ENCODE measurements around the gene ZNG1A.
"Not testable (repeated sequence)": the region's sequence is repeated elsewhere in the genome, so short reads cannot be mapped to it uniquely, and the experiment has no call there.

The ZNG1A gene

GRCh38 chr9:178140-178825 lies 573 bp downstream of the ZNG1A start:
- not testable (repeated sequence) for DNase-seq (ENCODE audit: low spot score)

- not testable (repeated sequence) for DNase-seq (ENCODE audit: low spot score)
Measured at GRCh38 chr9:169757-170156, 9.1 kb downstream of the ZNG1A start.

DNA sequence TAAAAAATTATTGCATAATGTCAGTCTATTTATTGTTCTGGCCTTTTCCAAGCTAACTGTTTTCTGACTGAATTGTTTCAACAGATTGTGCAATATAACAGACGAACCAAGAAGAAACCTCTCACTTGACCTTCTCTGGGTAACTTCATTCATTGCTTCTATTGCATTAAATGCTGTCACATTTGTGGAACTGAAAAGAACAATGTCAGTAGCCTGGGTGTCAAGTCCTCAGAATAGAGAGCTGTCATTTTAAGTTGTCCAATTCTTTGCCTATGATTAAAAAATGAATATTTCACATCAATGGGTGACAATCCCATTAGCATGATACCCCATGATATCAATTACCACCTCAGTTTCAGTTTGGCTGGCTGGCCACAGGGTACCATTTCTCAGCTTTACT lies 19.0 kb downstream of the ZNG1A start:
- not testable (repeated sequence) for DNase-seq (ENCODE audit: low spot score)

GRCh38 chr9:151173-151572 lies 27.7 kb downstream of the ZNG1A start:
- DNase-seq (ENCODE audit: low spot score), result not testable (repeated sequence)

GRCh38 chr9:139880-140279 lies 39.0 kb downstream of the ZNG1A start:
- not testable (repeated sequence) for DNase-seq (ENCODE audit: low spot score)

DNA sequence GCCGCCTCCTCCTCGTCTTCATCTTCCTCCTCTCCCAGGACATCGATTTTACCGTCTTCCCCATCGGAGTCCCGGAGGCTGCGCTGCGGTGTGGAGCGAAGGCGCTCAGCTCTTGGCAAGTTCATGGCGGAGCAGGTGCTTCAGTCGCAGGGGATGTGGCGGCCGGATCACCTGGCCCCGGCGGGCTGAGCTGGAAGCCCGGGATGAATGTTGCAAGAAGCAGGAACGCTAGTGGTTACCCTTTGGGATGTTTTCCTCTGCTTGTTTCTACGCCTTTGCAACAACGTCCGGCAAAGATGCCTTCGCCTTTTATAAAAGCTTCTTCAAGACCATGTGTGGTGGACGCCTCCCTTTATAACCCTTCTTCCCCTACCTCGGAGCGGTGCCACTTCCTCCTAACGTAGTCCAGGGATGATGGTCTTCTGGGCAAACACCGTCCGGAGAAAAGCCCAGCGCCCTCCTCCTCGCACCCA lies 60.8 kb downstream of the ZNG1A start, which contains the start of gene FOXD4:
Gene FOXD4, minus strand, starts transcription at position 423 of the 473 bp plus-strand sequence. Its CDS starts 298 bp downstream, at position 125.
- DNase-seq (ENCODE audit: low spot score), result not testable (repeated sequence)

- not testable (repeated sequence) for DNase-seq (ENCODE audit: low spot score)
Measured at GRCh38 chr9:117144-117994, 61.5 kb downstream of the ZNG1A start.

GRCh38 chr9:116239-117077 lies 62.4 kb downstream of the ZNG1A start:
- DNase-seq (ENCODE audit: low spot score), result not testable (repeated sequence)

DNA sequence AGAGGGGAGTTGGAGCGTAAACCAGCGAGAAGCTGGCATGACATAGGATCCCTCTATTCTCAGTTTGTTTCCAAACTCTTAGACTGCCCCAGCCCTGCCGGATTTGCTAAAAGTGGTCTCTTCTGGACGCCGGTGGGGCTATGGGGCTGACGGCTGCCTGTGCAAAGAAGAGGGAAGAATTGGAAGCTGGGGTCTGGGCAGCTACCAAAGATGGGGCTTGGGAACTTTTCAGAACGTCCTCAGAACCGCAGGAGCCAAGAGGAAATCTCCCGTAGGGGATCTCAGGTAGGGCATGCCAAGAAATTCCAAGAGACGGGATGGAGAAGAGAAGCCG lies 63.8 kb downstream of the ZNG1A start:
- DNase-seq (ENCODE audit: low spot score), result not testable (repeated sequence)

DNA sequence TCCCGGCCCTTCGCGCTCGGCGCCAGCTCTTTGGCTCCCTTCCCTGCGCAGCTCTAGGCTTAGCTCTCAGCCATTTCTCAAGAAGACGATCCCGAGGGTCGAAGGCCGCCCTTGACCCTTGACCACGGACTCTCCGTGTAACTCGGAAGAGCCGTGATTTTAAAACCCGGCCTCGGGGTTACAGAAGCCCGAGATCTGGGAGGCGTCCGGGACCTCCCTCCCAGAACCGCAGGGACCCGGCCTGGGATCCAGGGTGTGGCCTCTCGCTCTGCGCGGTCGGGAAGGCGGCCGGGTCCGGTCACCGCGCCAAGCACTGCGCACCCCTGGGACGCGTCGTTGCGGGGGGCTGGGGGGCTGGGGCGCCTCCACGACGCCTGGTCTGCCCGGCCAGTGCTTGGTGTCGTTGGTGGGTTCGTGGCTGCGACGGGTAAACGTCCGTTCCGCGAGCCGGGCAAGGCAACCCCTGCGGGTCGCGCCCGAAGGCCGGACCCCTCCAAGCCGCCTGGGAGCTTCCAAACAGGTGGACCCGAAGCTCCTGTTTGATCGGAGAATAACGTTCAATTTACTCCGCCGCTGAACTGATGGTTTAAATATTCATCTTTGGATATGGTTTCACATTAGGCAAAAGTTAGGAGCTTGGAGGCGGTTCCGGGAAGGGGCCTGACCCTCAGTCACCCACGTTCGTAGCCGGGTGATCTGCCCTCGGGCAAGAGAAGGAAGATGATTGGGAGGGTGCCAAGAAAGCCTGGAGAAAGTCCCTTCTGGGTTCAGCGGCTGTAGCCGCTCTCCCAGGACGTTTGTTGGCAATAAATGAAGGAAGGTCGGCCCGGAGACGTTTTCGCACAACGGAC lies 64.4 kb downstream of the ZNG1A start:
- not testable (repeated sequence) for DNase-seq (ENCODE audit: low spot score)

- DNase-seq (ENCODE audit: low spot score), result peak; percentile 65
Measured at GRCh38 chr9:113468-114266, 65.2 kb downstream of the ZNG1A start.

- DNase-seq (ENCODE audit: low spot score), result not testable (repeated sequence)
Measured at GRCh38 chr9:112589-113467, 66.0 kb downstream of the ZNG1A start.

GRCh38 chr9:110672-111071 lies 68.2 kb downstream of the ZNG1A start:
- not testable (repeated sequence) for DNase-seq (ENCODE audit: low spot score)

DNA sequence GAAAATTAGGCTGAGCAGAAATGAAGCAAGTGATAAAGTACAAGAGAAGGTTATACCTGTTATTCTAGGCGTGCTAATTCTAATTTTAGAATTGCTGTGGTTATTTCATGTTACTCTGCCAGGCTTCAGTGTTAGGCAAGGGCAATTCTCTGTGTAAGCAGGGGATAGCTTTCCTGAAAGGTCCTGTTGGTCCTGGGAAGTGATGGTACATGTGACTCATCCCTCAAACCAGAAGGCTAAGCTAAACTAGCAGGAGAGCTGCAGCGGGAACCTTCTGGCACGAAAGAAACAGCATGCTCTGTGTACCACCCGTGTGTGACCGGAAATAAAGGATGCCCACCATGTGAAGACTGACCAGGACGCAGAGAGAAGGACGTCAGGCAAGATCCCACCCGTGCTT lies 69.3 kb downstream of the ZNG1A start:
- not testable (repeated sequence) for DNase-seq (ENCODE audit: low spot score)

DNA sequence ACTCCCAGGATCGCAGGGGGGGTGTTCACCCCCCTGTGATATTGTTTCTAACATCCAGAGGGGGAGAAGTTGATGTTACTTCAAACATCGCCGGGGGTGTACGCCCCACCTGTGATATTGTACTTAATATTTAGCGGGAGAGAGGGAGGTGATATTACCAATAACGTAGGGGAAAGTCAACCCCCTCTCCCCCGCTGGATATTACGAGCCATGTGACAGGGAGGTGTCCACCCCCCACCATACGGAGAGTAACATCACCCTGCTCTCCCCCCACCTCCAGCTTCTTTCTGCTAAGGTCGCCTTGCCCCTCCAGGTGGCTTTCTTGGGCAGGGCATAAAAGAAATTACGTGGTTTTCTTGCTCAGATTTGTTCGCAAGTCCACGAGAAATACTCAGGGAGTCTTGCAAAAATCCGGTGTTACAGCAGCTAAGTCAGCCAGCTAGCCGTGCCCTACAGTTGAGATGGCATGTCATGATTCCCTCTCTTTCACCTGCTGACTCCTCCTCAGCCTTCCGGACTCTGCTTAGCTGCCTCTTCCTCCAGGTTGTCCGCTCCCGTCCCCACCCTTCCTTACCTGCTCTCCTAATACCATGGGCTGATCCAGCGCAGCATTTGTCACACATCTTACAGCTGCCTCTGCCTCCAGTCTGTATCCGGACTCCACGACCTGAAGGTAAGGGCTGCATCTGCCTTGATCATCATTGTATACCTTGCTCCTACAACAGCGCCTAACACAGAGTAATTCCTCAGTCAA lies 69.9 kb downstream of the ZNG1A start:
- not testable (repeated sequence) for DNase-seq (ENCODE audit: low spot score)

DNA sequence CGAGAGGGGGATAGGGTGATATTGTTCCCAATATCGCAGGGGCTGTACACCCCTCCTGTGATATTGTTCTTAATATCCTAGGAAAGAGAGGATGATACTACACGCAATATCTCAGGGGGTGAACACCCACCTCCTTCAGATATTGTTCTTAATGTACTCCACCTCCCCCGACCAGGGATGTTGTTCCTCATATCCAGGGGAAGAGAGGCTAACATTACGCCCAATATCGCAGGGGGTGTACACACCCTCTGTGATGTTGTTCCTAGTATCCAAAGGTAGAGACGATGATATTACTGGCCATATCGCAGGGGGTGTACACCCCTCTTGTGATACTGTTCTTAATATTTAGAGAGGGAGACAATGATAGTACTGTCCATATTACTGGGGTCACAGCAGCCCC lies 72.9 kb downstream of the ZNG1A start:
- DNase-seq (ENCODE audit: low spot score), result not testable (repeated sequence)

- DNase-seq (ENCODE audit: low spot score), result not testable (repeated sequence)
Measured at GRCh38 chr9:100430-100829, 78.4 kb downstream of the ZNG1A start.

- DNase-seq (ENCODE audit: low spot score), result not testable (repeated sequence)
Measured at GRCh38 chr9:99867-100266, 79.0 kb downstream of the ZNG1A start.

All from D341Med (cell line).